ENCODE data around the gene CCL16.
A peak's percentile ranks its signal among the peaks of the same experiment; 100 is the strongest.
"Not testable (repeated sequence)": the region's sequence is repeated elsewhere in the genome, so short reads cannot be mapped to it uniquely, and the experiment has no call there.

CCL16 gene

GRCh38 chr17:35981246-35981645, at the start of gene CCL16:
Gene CCL16, minus strand, starts transcription at chr17:35981497. Its CDS starts 77 bp downstream, at chr17:35981420.
- DNase-seq: no peak

GRCh38 chr17:36030956-36031355, 49.7 kb upstream of the CCL16 start:
- no peak for DNase-seq

- DNase-seq: no peak
Measured at GRCh38 chr17:36027761-36028160, 46.5 kb upstream of the CCL16 start.

GRCh38 chr17:36024106-36024869, 43.0 kb upstream of the CCL16 start:
- peak; percentile 60 for DNase-seq

GRCh38 chr17:36019423-36019822, 38.1 kb upstream of the CCL16 start:
- DNase-seq: no peak

DNA sequence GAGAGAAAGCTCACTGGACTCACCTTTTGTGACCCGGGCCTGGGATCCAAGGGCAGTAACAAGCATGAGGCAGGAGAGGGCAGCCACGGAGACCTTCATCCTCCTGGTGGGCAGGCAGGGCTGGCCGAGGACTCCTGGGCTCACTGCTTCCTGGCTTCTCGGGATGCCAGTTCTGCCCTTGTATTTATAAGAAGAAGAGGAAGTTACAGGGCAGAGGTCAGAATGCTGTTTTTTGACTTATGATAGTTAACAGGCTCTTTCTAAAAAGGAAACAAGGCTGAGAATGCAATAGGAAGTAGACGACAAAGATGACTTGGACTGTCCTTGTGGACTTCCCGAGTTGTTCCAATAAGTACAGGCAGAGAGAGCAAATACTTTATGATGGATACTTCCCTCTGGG, 36.5 kb upstream of the CCL16 start, which contains the start of gene CCL23:
Gene CCL23, minus strand, starts transcription at position 174 of the 400 bp plus-strand sequence. Its CDS starts 75 bp downstream, at position 99.
- peak; percentile 82 for DNase-seq

DNA sequence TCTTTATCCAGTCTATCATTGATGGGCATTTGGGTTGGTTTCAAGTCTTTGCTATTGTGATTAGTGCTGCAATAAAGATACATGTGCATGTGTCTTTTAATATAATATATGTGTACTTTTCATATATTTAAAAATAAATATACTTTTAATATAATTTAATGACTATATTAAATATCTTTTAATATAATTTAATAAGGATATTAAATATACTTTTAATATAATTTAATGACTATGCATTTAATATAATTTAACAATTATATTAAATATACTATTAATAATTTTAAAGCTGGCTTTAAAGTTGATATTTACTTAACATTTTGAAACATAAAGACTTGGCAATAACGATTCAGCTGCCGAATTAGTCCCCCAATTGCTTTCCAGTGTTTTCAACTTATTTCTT, 35.3 kb upstream of the CCL16 start:
- DNase-seq: no peak

DNA sequence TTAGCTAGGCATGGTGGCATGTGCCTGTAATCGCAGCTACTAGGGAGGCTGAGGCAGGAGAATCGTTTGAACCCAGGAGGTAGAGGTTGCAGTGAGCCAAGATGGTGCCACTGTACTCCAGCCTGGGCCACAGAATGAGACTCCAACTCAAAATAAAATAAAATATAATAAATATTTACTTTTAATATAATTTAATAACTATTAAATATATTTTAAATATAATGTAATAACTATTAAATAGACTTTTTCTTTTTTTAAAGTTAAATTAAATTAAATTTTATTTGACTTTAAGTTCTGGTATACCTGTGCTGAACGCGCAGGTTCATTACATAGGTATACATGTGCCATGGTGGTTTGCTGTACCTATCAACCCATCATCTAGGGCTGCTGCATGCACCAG, 34.6 kb upstream of the CCL16 start:
- not testable (repeated sequence) for DNase-seq

DNA sequence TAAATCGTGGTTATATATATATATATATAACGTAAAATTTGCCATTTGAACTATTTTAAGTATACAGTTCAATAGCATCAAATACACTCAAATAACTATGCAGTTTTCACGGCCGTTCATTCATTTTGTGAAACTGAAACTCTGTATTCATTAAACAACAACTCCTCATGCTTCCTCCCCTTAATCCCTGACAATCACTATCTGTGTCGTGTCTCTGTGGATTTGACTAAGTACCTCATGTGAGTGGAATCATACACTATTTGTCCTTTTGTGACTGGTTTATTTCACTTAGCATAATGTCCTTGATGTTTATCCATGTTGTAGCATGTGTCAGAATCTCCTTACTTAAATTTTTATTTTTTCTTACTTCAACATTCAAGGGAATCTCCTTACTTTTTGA, 33.6 kb upstream of the CCL16 start:
- no peak for DNase-seq

DNA sequence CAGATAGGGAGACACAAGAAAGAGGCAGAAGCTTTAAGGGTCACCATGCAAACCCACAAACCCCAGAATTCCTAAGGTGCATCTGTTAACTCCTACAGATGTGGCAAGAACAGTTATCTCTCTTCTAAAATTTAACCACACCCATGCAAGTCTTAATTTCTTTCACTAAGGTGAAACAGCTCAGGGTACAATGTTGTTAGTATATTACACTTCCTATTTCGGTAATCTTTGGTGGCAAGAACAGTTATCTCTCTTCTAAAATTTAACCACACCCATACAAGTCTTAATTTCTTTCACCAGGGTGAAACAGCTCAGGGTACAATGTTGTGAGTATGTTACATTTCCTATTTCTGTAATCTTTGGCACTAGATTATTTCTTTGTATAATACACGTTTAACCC, 29.9 kb upstream of the CCL16 start:
- no peak for DNase-seq

- DNase-seq: peak; percentile 36
Measured at GRCh38 chr17:36008998-36009665, 27.8 kb upstream of the CCL16 start.

DNA sequence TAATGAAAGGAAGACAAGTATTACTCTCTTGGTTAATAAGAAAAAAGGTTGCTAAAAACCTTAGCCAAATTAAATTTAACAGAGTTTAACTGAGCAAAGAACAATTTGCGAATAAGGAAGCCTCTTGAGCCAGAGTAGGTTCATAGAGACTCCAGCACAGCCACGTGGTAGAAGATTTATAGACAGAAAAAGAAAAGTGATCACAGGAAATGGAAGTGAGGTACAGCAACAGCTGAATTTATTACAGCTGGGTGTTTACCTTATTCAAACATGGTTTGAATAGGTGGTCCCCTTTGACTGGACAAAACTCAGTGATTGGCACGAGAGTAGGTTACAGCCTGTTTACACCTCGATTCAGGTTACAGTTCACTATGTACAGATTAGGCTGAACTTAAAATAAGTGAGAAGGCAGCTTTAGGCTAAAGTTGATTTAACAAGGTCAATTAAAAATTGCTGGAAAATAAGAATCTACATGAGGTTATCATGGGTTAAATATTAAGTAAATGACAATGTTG, 23.4 kb upstream of the CCL16 start:
- DNase-seq: no peak

- DNase-seq: no peak
Measured at GRCh38 chr17:36002631-36003030, 21.3 kb upstream of the CCL16 start.

DNA sequence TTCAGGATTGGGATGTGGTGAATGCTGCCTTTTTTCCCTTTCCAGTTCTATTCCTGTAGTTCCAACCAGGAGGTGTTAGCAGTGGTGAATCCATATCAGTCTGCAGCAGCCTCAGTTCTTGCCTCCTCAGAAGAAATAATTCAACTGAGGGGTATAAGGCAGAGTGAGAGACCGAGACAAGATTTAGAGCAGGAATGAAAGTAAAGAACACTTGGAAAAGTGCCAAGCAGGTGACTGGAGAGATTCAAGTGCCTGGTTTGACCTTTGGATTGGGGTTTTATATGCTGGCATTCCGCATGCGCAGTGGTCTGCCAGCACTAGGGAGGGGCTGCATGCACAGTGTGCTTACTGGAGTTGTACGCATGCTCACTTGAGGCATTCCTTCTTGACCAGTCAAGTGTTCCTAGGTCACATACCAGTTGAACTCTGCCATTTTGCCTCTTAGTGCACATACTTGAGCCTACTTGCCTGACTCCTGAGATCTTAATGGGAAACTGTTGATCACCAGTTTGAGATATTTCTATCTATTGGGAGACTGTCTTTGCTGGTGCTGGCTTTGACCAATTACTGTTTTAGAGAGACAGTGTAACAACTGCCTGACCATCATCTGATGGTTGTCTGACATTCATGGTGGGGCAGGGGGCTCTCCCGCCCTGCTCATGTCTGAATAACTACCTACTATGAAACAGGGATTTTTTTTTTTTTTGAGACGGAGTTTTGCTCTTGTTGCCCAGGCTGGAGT, 20.7 kb upstream of the CCL16 start:
- no peak for DNase-seq

DNA sequence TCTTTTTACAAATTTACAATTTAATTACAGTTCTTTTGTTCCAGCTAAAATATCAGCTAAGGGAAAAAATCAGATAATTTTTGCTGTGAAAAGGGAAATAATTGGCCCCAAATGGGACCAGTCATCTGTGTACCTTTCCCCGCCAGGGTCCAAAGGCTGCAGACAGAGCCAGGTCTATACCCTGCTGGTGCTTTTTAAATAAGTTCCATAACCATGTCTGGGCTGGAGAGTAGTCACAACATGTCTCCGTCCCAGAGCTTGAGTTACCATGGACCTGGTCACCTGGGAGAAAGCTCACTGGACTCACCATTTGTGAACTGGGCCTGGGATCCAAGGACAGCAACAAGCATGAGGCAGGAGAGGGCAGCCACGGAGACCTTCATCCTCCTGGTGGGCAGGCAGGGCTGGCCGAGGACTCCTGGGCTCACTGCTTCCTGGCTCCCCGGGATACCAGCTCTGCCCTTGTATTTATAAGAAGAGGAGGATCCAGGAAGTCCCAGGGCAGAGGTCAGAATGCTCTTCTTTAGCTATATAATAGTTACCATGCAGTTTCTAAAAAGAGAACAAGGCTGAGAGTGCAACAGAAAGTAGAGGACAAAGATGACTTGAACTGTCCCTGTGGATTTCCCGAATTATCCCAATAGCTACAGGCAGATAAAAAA, 19.9 kb upstream of the CCL16 start, which contains the start of gene CCL15:
Gene CCL15, minus strand, starts transcription at position 444 of the 662 bp plus-strand sequence. Its CDS starts 61 bp downstream, at position 383.
- DNase-seq: peak; percentile 52

GRCh38 chr17:36000732-36001109, 19.4 kb upstream of the CCL16 start:
- DNase-seq: no peak

GRCh38 chr17:35998756-35999155, 17.5 kb upstream of the CCL16 start:
- peak; percentile 56 for DNase-seq

DNA sequence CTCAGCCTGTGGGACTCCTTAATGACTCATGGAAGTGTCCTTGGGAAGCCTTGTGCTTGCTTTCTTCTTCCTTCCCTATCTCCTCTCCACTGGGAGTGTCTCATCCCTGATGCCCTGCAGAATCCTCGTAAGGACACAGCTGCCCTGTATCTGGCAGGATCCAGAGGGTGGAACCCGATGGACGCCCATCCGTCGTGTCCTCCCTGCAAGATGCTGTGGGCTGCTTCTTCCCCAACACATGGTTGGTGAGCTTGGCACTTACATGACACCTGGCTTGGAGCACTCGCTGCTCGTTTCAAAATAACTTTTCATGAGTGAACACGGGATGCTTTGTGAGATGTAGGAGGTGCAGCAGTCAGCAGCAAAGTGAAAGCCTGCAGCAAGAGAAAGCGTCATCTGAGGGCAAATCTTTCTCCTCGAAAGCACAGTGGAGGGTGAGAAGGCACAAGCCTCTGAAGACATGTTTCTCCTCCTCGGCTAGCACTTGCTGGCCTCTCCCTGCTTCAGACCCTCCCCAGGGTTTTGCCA, 16.8 kb upstream of the CCL16 start:
- no peak for DNase-seq

DNA sequence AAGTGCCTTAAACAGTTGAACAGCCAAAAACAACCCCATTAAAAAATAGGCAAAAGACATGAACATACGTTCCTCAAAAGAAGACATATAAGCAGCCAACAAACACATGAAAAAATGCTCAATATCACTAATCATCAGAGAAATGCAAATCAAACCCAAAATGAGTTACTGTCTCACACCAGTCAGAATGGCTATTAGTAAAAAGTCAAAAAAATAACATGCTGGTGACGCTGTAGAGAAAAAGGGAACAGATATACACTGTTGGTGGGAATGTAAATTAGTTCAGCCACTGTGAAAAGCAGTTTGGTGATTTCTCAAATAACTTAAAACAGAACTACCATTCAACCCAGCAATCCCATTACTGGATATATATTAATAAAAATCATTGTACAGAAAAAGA, 14.0 kb upstream of the CCL16 start:
- not testable (repeated sequence) for DNase-seq

- DNase-seq: no peak
Measured at GRCh38 chr17:35991075-35991474, 9.8 kb upstream of the CCL16 start.

GRCh38 chr17:35988164-35988563, 6.9 kb upstream of the CCL16 start:
- no peak for DNase-seq

GRCh38 chr17:35986643-35987042, 5.3 kb upstream of the CCL16 start, which contains the start of gene CCL14:
Gene CCL14, minus strand, starts transcription at chr17:35986729. Its CDS starts 80 bp downstream, at chr17:35986649.
- DNase-seq: no peak
